Activated CD4-positive, alpha-beta T cell treated with anti-CD3 and anti-CD28 coated beads for 1 hour (primary cell): ENCODE measurements around the gene CMC2.

Experiments used
- DNase-seq: peaks from one replicate; pipeline ENCODE4 v3.0.0-alpha.2; 2020

CMC2 gene

DNA sequence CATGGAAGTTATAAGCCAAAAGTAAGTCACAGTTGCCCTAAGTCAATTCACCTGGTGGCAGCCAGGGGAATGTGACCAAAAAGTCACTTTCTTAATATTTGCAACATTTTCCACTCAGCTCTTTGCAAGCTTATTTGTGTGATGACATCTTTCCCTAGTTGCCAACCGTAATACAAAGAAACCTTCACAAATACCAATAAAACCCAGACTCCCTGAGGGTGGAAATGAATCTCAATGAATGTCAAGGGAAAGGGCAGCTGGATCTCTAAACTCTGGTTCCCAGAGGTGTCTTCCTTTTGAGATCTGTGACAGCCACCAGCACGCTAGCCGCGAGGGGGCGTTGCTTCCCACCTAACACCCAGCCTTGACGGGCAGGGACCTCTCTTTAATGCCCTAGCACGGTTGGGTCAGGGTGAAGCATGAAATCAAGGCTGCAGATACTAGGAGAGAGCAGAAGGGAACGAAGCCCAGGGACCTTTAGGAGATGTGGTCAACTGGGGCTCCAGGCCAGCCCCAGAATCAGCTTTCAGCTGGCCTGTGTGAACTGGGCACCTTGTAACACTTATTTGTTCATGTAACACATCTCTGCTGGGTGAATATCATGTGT is 82.2 kb downstream of the CMC2 start:
- DNase-seq, result no peak

DNA sequence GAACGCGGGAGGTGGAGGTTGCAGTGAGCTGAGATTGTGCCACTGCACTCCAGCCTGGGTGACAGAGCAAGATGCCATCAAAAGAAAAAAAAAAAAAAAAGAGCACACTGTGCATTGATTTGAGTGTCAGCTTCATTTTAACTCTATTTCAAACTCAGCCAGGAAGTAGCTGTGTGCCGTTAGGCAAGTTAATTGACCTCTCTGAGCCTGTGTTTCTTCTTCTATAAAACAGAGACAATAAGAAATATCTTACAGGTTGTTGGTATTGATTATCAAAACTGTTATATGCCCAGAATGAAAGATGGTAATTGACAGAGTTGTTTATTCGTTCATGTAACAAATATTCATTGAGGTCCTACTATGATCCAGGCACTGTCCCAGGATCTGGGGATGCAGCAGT is 83.3 kb downstream of the CMC2 start:
- DNase-seq, result no peak
